MM.1S (cell line): ENCODE measurements around the gene CCDC74B.

Experiments
- EZH2 ChIP-seq: fragments of 300-600 bp; sonication (generic); optimal IDR thresholded peaks from 2 replicates; pipeline ENCODE3; 2017; ENCODE audit warnings: low read depth, mild to moderate bottlenecking, antibody characterized with exemption, low read length, mixed read lengths
- TF ChIP-seq, protein P1 (sequence below): fragments of 300-600 bp; sonication (generic); IDR thresholded peaks from 2 replicates; pipeline ENCODE4 v1.5.1; 2016; ENCODE audit warnings: antibody characterized with exemption, low read length, mixed read lengths

- TF ChIP-seq, protein P1, sequence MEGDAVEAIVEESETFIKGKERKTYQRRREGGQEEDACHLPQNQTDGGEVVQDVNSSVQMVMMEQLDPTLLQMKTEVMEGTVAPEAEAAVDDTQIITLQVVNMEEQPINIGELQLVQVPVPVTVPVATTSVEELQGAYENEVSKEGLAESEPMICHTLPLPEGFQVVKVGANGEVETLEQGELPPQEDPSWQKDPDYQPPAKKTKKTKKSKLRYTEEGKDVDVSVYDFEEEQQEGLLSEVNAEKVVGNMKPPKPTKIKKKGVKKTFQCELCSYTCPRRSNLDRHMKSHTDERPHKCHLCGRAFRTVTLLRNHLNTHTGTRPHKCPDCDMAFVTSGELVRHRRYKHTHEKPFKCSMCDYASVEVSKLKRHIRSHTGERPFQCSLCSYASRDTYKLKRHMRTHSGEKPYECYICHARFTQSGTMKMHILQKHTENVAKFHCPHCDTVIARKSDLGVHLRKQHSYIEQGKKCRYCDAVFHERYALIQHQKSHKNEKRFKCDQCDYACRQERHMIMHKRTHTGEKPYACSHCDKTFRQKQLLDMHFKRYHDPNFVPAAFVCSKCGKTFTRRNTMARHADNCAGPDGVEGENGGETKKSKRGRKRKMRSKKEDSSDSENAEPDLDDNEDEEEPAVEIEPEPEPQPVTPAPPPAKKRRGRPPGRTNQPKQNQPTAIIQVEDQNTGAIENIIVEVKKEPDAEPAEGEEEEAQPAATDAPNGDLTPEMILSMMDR, result no peak
- no peak for TF ChIP-seq EZH2
Observed at GRCh38 chr2:130186391-130186790, 41.5 kb upstream of the CCDC74B start.
